Prostate gland (tissue), 2 donors: ENCODE results near the gene STEAP3.

Experiments
- POLR2A ChIP-seq: fragments of 450-650 bp; IDR thresholded peaks from one replicate; pipeline ENCODE4 v1.6.1; 2016; ENCODE audit warnings: antibody characterized with exemption, mild to moderate bottlenecking
- POLR2AphosphoS5 ChIP-seq: sonication (generic); formaldehyde crosslinking; IDR thresholded peaks from one replicate; pipeline ENCODE4 v1.6.1; 2017; ENCODE audit warnings: antibody characterized with exemption
- TF ChIP-seq, protein P1 (sequence below), 4 experiments: fragments of 200-600 bp in 2 of 4; fragments of 450-650 bp in 2 of 4; sonication (generic) in 2 of 4; IDR thresholded peaks; 1 replicate in 3 of 4; 2 replicates in 1 of 4; pipeline ENCODE4 v1.5.1; 2016 to 2019; ENCODE audit warnings: antibody characterized with exemption in 4 of 4, mild to moderate bottlenecking in 2 of 4, moderate library complexity in 2 of 4

- TF ChIP-seq, protein P1, sequence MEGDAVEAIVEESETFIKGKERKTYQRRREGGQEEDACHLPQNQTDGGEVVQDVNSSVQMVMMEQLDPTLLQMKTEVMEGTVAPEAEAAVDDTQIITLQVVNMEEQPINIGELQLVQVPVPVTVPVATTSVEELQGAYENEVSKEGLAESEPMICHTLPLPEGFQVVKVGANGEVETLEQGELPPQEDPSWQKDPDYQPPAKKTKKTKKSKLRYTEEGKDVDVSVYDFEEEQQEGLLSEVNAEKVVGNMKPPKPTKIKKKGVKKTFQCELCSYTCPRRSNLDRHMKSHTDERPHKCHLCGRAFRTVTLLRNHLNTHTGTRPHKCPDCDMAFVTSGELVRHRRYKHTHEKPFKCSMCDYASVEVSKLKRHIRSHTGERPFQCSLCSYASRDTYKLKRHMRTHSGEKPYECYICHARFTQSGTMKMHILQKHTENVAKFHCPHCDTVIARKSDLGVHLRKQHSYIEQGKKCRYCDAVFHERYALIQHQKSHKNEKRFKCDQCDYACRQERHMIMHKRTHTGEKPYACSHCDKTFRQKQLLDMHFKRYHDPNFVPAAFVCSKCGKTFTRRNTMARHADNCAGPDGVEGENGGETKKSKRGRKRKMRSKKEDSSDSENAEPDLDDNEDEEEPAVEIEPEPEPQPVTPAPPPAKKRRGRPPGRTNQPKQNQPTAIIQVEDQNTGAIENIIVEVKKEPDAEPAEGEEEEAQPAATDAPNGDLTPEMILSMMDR (IDR thresholded peaks at IDR 0.05), result no peak
- no peak for TF ChIP-seq POLR2A
- no peak for TF ChIP-seq POLR2AphosphoS5
These were observed 2.8 kb upstream of the STEAP3 start for GRCh38 chr2:119220720-119221301.
